ENCODE results near the gene DNAJC30.

DNA sequence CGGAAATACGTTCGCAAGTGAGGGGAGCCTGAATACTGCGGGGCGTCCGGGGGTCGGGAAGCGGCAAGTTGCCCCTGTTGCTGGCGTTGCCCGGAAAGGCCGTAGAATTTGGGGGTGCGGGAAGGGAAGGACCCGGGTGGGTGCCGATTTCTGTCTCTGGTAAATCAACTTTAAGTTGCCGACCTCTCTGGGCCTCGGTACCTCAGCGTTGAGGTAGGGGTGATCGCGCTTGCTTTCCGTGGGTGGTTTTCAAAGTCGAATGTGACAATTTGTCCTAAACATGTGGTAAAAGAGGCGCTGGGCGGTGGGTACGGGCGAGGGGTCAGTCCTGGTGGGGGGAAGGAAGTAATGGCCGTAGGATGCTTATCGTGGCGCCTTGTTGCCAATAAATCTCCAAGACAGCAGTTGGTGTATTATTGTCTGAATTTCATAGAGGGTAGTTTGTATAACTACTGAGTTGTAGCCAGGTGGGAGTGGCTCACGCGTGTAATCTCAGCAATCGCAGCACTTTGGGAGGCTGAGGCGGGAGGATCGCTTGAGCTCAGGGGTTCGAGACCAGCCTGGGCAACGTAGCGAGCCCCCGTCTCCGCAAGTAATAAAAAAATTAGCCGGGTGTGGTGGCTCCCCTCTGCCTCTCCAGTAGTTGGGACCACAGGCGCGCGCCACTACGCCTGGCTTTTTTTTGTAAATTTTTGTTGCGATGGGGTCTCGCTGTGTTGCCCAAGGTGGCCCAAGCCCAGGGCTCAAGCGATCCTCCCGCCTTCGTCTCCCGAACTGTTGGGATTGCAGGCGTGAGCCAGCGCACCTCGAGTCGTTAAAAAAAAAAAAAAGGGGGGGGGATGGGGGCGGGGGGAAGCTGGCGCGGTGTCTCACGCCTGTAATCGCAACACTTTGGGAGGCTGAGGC lies 788 bp upstream of the DNAJC30 start:
- TF ChIP-seq CTCF (conservative IDR thresholded peaks at IDR 0.05 in 1 of 2, IDR thresholded peaks at IDR 0.05 in 1 of 2; ENCODE audit: low read depth in 1 of 2, low read length in 2 of 2) (no peak), EZH2 (IDR thresholded peaks at IDR 0.05; ENCODE audit: low read length, missing control alignments) (no peak)
